Measurements from ENCODE around the gene AKT2. TPM values are rescaled to one million over a fixed set of nuclear protein-coding genes. Genes with fewer than 3 reads are reported as not detected.

AKT2 gene
- total RNA-seq, 3 donors from 2014 or later (not counting 1 experiment from before 2014, with no cell fraction given), result 234 to 292 (median 261) TPM

GRCh38 chr19:40214936-40215335 is 70.2 kb downstream of the AKT2 start:
- H3K27me3 ChIP-seq (ENCODE audit: control insufficient read depth, insufficient read depth, low read length), result peaks cover 20% of the 10 kb centered on the region
- H3K27ac Mint-ChIP-seq, result no peak overlapping the region
- ATAC-seq (no peak), DNase-seq (no peak)
- peaks cover 2% of the 10 kb centered on the region for H3K36me3 ChIP-seq (ENCODE audit: control insufficient read depth, insufficient read depth, low read length)
- no peaks in the 10 kb centered on the region for H3K36me3 Mint-ChIP-seq
- H3K27ac ChIP-seq (ENCODE audit: low read length), result no peak overlapping the region
- no peak for TF ChIP-seq CTCF (IDR thresholded peaks at IDR 0.05)
- peaks cover 0 to 4% of the 10 kb centered on the region in 2 donors for H3K4me1 Mint-ChIP-seq
- WGBS (ENCODE audit: insufficient coverage), result 92% methylated on average over 22 of the region's 22 CpGs
- no peaks in the 10 kb centered on the region for H3K9me3 ChIP-seq (ENCODE audit: control insufficient read depth, insufficient read depth, low read length)
- no peaks in the 10 kb centered on the region for H3K9me3 Mint-ChIP-seq
- H3K4me3 Mint-ChIP-seq, result no peak overlapping the region
- H3K27me3 Mint-ChIP-seq (ENCODE audit: low read depth in 2 of 2), result peaks cover 12 to 24% of the 10 kb centered on the region in 2 donors
- intact Hi-C loops (cut with micrococcal nuclease), result no loop called here
- peaks cover 11% of the 10 kb centered on the region for H3K4me1 ChIP-seq (ENCODE audit: control insufficient read depth, insufficient read depth, low read length)
- H3K4me3 ChIP-seq (ENCODE audit: low read length), result no peak overlapping the region

GRCh38 chr19:40213882-40214570 is 71.1 kb downstream of the AKT2 start:
- DNase-seq, result no peak
- peaks cover 2% of the 10 kb centered on the region for H3K36me3 ChIP-seq (ENCODE audit: control insufficient read depth, insufficient read depth, low read length)
- H3K27me3 ChIP-seq (ENCODE audit: control insufficient read depth, insufficient read depth, low read length), result peaks cover 20% of the 10 kb centered on the region
- H3K4me1 ChIP-seq (ENCODE audit: control insufficient read depth, insufficient read depth, low read length), result peaks cover 11% of the 10 kb centered on the region
- peaks cover 0 to 4% of the 10 kb centered on the region in 2 donors for H3K4me1 Mint-ChIP-seq
- no peaks in the 10 kb centered on the region for H3K9me3 ChIP-seq (ENCODE audit: control insufficient read depth, insufficient read depth, low read length)
- ATAC-seq, result no peak
- 95% methylated on average over 50 of the region's 50 CpGs for WGBS (ENCODE audit: insufficient coverage)
- H3K27ac ChIP-seq (ENCODE audit: low read length), result no peak overlapping the region
- H3K27ac Mint-ChIP-seq, result no peak overlapping the region
- no peak overlapping the region for H3K4me3 ChIP-seq (ENCODE audit: low read length)
- intact Hi-C loops (cut with micrococcal nuclease), result no loop called here
- no peak overlapping the region for H3K4me3 Mint-ChIP-seq
- TF ChIP-seq CTCF (IDR thresholded peaks at IDR 0.05), result no peak
- H3K27me3 Mint-ChIP-seq (ENCODE audit: low read depth in 2 of 2), result peaks cover 8 to 22% of the 10 kb centered on the region in 2 donors
- no peaks in the 10 kb centered on the region for H3K9me3 Mint-ChIP-seq
- H3K36me3 Mint-ChIP-seq, result no peaks in the 10 kb centered on the region

- Mint-ChIP-seq H3K9me3 (no peaks in the 10 kb centered on the region), H3K4me1 (peaks cover 0 to 4% of the 10 kb centered on the region in 2 donors), H3K27me3 (ENCODE audit: low read depth in 2 of 2) (peaks cover 8 to 16% of the 10 kb centered on the region in 2 donors), H3K4me3 (no peak overlapping the region), H3K27ac (no peak overlapping the region), H3K36me3 (no peaks in the 10 kb centered on the region)
- no peak overlapping the region for H3K27ac ChIP-seq (ENCODE audit: low read length)
- DNase-seq (no peak), ATAC-seq (no peak)
- TF ChIP-seq CTCF (IDR thresholded peaks at IDR 0.05), result no peak
- H3K9me3 ChIP-seq (ENCODE audit: control insufficient read depth, insufficient read depth, low read length), result no peaks in the 10 kb centered on the region
- H3K36me3 ChIP-seq (ENCODE audit: control insufficient read depth, insufficient read depth, low read length), result peaks cover 4% of the 10 kb centered on the region
- peaks cover 11% of the 10 kb centered on the region for H3K4me1 ChIP-seq (ENCODE audit: control insufficient read depth, insufficient read depth, low read length)
- 96% methylated on average over 53 of the region's 53 CpGs for WGBS (ENCODE audit: insufficient coverage)
- no peak overlapping the region for H3K4me3 ChIP-seq (ENCODE audit: low read length)
- intact Hi-C loops (cut with micrococcal nuclease), result no loop called here
- peaks cover 18% of the 10 kb centered on the region for H3K27me3 ChIP-seq (ENCODE audit: control insufficient read depth, insufficient read depth, low read length)
Observed at GRCh38 chr19:40213251-40213829, 71.8 kb downstream of the AKT2 start.
